ENCODE measurements around the gene ECE1.
A peak's percentile ranks its signal among the peaks of the same experiment; 100 is the strongest.

Gene ECE1

DNA sequence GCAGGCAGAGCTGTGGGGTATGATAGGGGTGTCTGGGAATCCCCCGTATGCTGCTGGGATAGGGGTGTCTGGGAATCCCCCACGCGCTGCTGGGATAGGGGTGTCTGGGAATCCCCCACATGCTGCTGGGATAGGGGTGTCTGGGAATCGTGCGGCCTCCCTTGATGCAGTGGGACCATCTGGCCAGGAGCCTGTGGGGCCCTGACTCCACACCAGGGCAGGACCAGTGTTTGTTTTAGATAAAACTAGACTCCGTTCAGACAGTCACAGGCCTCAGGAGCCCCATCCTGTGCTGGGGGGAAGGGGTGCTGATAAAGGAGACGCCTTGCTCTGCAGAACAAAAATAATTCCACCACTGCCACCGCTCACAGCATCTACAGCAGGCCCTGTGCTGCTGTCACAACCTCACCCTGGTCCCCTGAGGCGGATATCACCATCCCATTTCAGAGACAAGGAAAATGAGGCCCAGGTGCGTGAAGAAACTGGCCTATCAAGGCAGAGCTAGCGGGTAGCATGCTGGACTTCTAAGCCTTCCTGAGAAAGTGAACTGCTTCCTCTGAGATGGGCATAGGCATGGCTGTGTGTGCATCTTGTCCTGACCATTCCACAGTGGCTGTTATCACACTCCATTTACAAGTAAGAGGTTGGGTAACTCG lies 24.0 kb downstream of the ECE1 start:
- no peak for DNase-seq

DNA sequence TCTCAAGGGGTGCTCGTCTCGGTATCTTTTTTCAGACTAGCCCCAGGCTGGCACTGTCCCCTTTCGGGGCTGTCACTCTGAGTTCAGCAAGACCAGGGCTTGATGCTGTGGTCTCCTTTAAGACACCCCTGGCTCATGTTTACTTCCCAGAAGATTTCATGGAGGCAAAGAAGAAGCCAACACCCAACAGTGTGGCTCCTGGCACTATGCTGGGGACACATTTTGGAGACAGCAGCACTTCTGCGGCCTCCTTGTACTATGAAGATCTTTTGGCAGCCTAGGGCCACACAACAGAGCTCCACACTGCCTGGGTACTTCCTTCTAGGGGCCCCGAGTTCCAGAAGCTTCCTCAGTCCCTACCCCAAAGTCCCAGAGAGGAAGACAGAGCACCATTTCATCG lies 24.6 kb downstream of the ECE1 start:
- no peak for DNase-seq

DNA sequence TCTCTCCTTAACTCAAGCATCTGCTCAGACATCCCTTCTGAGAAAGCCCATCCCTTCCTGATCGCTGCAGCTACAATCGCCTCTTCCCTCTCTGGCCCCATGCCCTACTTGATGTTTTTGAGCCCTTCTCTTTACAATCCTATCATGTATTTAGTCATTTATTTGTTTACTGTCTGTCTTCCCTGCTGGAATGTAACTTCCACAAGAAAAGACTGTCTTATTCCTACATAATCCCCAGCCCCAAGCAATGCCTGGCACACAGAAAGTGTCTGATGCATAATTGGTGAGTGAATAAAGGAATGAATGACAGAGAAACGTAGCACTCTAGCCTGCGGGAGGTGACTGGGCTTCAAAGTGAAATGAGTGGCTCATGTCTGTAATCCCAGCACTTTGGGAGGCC lies 25.4 kb downstream of the ECE1 start:
- no peak for DNase-seq

- peak; percentile 35 for DNase-seq
These were observed 26.5 kb downstream of the ECE1 start for GRCh38 chr1:21263653-21264225.

DNA sequence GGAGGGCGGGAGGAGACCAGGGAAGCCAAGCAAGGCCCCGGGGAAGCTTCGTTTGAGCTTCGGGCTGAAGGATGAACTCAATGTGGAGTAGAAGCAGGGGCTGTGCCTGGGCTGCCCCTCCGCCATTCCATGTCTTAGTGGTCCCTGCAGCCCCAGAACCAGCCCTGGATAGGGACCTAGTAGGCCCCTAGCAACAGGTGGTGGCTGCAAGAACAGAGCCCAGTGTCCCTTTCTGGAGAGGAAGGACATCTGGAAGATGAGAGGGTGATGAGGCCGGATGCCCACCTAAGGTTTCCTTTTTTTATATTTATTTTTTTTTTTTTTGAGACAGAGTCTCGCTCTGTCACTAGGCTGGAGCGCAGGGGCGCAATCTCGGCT lies 27.2 kb downstream of the ECE1 start:
- no peak for DNase-seq

DNA sequence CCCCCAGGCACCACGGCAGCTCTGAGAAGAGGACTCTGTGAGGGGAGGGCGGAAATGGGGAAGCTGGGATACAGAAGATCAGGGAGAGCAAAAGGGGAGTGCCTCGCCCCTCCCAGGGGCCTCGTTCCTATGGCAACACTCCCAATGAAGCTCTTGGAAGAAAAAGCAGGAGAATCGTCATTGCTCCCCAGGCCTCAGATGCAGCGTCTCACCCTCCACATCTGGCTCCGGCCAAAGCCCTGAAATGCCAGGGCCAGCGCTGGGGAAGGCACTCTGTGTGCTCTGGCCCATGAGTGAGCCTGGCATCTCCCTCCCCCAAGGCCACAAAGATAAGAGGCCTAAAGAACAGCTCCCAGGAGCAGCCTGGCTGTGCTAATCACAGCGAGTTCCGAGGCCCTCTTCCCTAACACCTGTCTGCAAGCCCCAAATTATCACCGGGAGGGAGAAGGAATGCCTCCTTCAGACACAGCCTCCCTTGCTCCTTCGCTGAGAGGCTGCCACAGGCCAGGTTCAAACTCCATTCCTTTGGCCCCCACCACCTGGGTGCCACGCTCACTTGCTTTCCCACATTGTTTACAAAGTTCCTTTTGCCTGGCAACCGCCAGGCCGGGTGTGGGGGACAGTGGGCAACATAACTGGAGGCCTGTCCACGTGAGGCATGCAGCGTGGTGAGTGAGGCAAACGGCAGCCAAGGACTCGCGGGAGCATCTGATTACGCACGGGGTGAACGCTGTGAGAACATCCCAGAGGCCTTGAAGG lies 27.8 kb downstream of the ECE1 start:
- peak; percentile 91 for DNase-seq

- DNase-seq = peak; percentile 53
These were observed 28.5 kb downstream of the ECE1 start for GRCh38 chr1:21261551-21262292.

DNA sequence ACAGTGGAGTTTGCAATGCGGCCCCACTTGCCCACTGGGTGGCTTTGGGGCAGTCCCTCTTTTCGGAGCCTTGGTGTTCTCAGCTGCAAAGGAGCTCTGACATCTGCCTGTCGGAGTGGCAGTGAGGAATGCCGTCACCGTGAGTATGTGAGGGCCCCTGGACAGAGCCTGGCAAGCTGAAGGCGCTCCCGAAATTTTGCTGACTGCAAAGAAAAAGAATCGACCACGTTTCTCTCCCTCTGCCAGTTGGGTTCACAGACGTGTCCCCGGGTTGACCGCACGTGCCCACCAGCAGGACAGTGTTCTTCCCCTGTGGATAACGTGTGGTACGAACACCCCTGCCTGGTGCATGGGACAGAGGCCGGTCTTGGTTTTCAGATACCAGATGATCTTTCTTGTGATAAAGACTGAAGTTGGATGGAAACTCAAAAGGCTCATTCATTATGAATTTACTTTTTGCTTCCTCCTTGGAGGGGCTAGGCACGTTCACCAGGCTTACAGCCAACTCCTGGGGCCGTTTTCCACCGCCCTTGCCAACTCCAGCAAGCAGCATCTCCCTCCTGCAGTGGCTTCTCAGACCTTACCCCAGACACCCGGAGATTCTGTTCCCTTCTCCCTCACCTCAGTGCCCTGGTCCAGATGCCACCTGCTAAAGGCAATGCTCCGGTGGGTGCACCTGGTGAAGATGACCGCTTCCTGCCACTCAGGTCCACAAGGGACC lies 29.7 kb downstream of the ECE1 start:
- no peak for DNase-seq

- DNase-seq = no peak
These were observed 30.8 kb downstream of the ECE1 start for GRCh38 chr1:21259316-21260076.

DNA sequence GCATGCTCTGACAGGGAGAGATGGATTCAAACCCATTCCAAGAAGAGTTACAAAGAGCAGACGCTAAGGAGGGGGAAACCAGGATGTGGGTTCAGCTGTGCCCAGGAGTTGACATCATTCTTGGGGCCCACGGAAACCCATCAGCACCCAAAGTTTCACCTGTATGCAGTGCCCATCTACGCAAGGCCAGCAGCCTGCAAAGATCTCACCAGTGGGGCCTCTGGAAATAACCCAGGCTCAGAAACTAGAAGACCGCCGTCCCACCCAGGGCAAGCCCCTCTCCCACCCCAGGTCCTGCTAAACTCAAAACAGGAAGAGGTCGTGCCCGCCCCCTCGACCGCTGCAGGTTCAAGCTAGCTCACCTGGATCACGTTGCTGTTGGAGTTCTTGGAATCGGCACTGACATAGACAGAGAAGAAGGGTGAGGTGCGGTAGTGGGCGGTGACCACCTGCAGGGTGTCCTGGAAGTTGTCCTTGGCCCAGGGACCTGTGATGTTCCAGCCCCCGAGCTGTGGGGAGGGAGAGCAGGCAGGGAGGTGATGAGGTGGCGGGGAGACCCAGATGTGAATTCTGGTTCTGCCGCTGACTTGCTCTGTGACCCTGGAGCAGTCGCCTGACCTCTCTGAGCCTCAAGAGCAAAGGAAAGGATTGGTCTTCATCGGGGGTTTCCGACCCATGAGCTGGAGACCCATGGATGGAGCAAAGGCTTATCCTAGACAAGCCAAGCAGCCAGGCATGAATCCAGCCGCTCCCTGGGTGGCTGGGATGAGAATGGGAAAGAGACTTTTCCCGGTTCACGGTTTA lies 31.7 kb downstream of the ECE1 start:
- DNase-seq = no peak

GRCh38 chr1:21257431-21258135 lies 32.7 kb downstream of the ECE1 start:
- DNase-seq = no peak

DNA sequence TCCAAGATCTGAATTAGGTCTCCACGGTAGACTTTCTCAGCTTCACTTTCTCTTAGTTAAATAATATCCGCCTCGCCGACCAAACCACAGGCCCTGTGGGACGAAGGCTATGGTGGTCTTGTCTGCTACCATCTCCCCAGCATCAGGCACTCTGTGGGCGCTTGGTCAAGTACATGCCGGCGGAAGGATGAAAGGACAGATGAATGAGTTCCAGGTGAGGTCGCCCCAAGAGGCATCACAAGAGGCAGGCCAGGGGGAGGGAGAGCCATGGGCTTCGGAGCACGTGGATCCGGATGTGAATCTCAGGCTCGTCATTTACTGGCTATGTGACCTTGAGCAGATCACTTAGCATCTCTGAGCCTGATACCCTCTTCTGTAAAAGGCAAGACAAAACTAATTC lies 33.5 kb downstream of the ECE1 start:
- DNase-seq = no peak

- DNase-seq = no peak
These were observed 34.3 kb downstream of the ECE1 start for GRCh38 chr1:21255943-21256320.

- peak; percentile 71 for DNase-seq
These were observed 34.9 kb downstream of the ECE1 start for GRCh38 chr1:21255284-21255942.

DNA sequence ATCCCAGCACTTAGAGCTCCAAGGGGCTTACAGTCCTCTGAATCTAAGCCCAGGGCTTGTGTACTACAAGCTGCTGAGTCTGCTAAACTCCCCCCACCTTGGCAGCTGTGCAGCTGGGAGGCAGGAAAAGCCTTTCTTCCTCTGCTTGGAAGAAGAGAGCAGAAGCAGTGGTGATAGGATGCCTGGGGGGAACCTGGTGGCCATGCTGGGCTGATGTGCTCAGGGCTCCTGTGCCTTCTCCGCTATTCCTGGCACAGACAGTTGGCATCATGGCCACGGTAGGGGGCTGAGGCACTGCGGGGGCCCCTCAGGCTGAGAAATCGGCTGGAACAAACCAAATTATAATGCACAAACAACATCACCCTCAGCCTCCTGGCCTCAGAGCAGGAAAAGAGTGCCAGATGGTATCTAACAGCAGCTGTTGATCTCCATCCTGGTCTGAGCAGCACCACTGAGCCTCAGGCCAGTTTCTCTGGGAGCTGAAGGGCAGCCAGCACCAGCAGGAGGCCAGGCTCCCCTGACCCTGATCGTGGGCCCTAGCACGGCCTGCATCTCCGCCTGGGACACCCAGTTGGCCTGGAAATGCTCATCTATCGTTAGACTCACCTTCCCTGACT lies 35.8 kb downstream of the ECE1 start:
- peak; percentile 86 for DNase-seq

DNA sequence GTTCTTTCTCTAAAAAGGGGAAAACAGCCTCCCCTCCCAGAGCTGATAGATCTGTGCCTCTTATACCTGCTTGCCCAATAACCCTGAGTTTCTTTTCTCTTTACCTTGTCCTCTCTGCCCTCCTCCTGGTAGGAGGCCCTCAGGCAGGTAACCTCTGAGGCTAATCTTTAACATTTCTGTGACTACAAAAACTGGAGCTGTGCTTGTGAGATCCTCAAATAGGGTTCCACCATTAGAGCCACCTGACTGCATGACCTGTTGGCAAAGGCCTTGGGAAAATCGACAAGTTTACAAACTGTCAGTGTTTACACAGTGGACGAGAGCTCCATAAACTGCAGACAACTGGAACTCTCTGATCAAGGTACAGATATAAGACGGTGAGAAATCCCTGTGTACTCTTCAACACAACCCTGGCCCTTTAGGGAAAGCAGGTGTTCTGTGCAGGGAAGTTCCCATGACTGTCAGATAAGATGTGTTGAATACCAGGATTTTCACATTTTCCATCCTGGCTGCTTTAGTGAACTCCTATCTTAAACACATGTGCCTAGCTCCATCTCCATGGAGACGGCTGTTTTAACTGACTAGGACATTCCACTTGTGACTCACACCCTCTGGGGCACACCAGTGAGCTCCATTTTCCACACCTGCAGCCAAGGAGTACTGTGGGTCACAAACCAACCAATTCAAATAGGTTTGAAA lies 38.3 kb downstream of the ECE1 start:
- peak; percentile 50 for DNase-seq

GRCh38 chr1:21249940-21250493 lies 40.2 kb downstream of the ECE1 start:
- no peak for DNase-seq

DNA sequence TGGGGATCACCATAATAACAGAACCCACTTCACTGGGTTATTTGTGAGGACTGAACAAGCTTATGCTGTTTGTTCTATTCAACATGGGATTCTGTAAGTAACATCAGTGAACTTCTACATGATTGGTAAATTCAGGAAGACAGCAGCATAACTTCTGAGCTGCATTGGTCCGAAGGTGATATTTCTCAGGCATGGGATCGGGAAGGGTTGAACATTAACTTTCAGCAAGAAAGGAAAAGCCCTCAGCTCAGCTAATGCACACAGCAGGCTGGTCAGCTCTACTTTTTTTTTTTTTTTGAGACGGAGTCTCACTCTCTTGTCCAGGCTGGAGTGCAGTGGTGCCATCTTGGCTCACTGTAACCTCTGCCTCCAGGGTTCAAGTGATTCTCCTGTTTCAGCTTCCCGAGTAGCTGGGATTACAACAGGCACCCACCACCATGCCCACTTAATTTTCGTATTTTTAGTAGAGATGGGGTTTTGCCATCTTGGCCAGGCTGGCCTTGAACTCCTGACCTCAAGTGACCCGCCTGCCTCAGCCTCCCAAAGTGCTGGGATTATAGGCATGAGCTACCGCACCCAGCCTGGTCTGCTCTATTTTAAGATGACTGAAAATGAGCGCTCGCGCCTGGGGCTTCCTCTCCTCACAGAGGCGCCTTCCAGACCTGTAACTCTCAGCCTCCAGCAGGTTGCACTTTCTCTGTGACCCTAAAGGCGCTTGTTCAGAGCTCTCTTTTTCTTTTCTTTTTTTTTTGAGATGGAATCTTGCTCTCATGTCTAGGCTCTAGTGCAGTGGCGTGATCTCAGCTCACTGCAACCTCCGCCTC lies 42.2 kb downstream of the ECE1 start:
- no peak for DNase-seq

Measured in DMS79 (cell line).